ENCODE measurements around the gene CDKAL1.
"Not testable (repeated sequence)": the region's sequence is repeated elsewhere in the genome, so short reads cannot be mapped to it uniquely, and the experiment has no call there.

CDKAL1 gene

GRCh38 chr6:21026576-21027273 is 492.5 kb downstream of the CDKAL1 start:
- DNase-seq (ENCODE audit: low read depth) = peak; percentile 86

GRCh38 chr6:21027507-21027906 is 493.2 kb downstream of the CDKAL1 start:
- DNase-seq (ENCODE audit: low read depth) = no peak

DNA sequence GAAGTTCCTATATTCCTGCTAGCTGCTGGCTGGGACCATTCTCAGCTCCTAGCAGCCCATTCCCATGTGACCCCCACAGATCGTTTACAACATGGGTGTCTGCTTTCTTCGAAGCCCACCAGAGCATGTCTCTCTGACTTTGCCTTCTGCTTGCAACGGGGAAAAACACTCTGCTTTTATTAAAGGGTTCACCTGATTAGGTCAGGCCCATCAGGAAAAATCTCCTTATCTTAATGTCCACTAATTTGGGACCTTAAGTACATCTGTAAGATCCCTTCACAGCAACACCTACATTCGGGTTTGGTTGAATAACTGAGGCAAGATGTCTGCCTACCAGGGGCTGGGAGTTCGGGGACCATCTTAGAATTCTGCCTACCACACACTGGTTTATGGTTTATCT is 496.9 kb downstream of the CDKAL1 start:
- no peak for DNase-seq (ENCODE audit: low read depth)

DNA sequence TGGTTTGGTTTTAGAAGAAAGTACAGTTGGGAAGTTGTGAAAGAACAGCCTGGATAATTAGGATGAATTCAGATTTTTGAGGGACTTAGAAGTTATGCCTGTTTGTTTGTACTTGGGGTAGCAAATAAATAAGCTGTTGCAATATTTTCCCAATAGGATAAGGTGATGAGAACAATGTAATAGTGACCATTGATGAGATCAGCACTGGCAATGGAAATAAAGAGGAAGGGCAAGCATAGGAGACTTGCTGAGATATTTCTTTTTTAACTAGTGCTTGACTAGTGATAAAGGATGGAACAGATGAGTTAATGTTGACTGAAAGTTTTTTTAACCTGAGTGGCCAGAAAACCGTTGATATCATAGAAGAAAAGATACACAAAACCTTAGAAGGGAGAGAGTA is 498.8 kb downstream of the CDKAL1 start:
- no peak for DNase-seq (ENCODE audit: low read depth)

GRCh38 chr6:21033575-21034026 is 499.3 kb downstream of the CDKAL1 start:
- peak; percentile 84 for DNase-seq (ENCODE audit: low read depth)

DNA sequence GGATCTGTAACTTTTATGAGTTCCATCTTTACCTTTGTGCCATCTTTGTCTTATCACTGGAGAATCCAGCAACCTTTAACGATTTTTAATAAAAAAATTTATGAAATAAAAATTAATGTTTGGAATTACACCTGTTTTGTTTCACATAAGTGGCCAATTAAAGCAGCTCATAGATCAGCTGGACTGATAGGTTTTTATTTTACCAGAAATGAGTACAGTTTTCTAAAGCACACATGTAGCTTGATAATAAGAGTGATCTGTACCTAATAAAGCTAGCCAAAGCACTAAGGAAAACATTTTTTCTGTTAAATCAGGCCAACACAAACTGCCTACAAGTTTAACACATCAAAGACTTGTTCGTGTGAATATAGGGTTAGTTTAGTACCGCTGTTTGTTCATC is 500.1 kb downstream of the CDKAL1 start:
- no peak for DNase-seq (ENCODE audit: low read depth)

- no peak for DNase-seq (ENCODE audit: low read depth)
Observed at GRCh38 chr6:21037453-21037852, 503.2 kb downstream of the CDKAL1 start.

DNA sequence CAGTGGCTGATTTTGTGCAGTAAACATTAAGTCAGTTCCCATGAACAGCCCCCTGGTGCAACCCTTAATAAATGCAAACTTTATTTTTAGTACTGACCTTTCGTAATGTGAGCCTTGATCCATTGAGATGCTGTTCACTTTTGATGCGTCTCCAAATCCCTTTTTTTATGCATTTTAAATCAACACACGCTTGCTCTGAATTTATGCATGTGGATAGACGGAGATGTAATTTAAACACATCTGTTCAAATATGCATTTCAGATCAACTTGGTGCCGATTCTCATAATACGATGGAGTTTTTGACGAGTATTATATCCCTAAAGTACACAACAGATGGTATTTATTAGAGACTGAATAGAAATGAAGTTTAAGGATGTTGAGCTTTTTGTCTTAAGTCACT is 505.7 kb downstream of the CDKAL1 start:
- DNase-seq (ENCODE audit: low read depth) = no peak

DNA sequence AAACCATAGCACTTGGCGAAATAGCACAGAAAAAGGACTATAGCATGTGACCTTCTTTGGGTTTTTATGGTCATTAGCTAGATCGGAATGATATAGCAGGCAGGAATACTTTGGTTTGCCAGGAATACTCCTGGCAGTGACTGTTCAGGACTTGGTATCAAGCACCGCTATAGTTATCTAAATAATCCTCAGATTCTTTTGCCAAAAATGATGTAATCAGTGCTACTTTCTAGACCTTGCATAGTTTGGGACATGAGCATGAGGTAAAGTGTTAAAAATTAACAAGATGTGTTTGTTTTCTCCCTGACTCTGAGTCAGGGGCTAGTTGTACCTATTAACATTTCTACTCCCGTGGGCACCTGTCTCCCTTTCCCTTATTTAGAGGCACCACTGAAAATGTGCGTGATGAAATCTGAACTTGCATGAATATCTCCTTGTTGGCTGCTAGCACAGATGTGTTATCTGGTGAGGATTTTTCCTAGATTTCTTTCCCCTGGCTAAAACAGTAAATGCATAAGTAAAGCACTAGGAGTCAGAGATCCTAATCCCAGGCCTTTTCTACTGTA is 511.0 kb downstream of the CDKAL1 start:
- DNase-seq (ENCODE audit: low read depth) = no peak

DNA sequence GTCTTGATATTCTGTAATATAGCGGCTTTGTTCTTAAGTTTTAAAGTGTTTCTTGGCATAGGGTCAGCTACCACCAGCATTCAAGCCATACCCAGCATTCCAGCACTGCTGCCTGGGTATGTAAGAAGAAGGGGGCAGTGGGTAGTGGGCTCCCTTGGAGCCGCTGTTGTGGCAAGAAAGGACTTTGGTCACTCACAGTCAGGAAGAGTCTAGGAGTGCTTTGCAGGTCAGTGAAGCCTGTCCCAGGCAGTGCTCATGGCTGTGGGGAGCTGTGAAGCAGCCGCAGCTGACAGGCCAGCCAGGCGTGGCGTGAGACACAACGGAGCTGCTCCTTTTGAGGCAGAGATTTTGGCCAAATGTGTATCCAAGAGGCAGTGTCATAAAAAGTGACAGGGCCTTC is 512.0 kb downstream of the CDKAL1 start:
- no peak for DNase-seq (ENCODE audit: low read depth)

GRCh38 chr6:21048047-21048446 is 513.8 kb downstream of the CDKAL1 start:
- DNase-seq (ENCODE audit: low read depth) = no peak

GRCh38 chr6:21049148-21049547 is 514.9 kb downstream of the CDKAL1 start:
- DNase-seq (ENCODE audit: low read depth) = no peak

DNA sequence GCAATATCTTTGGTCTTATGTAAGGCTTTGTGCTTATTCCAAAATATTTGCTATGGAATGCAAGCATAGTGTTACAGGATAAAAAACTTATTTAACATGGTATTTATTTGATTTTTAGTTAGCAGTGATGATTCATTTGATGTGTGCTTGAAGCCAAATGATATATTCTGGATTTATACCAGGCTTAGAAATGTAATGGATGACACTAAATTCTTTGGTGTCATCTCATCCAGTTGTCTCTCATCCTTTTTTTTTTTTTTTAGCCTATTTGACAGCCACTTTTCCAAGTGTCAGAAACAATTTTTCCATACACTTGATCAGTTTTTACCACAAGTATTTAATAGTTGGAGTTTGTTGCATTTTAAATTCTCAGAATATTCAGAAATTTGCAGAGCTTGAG is 515.3 kb downstream of the CDKAL1 start:
- peak; percentile 69 for DNase-seq (ENCODE audit: low read depth)

- no peak for DNase-seq (ENCODE audit: low read depth)
Observed at GRCh38 chr6:21050935-21051334, 516.7 kb downstream of the CDKAL1 start.

GRCh38 chr6:21051777-21052176 is 517.5 kb downstream of the CDKAL1 start:
- no peak for DNase-seq (ENCODE audit: low read depth)

DNA sequence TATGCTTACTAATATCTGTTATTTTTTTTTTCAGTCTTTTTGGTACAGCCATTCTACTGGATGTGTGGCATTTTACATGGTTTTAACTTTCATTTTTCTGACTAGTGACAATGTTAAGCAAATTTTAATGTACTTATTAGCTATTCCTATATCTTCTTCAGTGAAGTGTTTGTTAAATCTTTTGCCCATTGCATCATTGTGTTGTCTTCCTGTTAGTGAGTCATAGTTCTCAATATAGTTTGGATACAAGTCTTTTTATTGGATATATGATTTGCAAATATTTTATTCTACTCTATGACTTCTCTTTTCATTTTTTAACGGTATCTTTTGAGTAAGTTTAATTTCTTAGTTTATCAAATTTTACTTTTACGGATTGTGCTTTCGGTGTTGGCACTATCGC is 519.4 kb downstream of the CDKAL1 start:
- peak; percentile 58 for DNase-seq (ENCODE audit: low read depth)

DNA sequence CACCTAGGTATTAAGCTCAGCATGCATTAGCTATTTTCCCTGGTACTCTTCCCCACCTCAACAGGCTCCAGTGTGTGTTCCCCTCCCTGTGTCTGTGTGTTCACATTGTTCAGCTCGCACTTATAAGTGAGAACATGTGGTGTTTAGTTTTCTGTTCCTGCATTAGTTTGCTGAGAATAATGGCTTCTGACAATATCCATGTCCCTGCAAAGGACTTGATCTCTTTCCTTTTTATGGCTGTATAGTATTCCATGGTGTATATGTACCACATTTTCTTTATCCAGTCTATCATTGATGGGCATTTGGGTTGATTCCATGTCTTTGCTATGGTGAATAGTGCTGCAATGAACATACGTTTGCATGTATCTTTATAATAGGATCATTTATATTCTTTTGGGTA is 521.2 kb downstream of the CDKAL1 start:
- not testable (repeated sequence) for DNase-seq (ENCODE audit: low read depth)

DNA sequence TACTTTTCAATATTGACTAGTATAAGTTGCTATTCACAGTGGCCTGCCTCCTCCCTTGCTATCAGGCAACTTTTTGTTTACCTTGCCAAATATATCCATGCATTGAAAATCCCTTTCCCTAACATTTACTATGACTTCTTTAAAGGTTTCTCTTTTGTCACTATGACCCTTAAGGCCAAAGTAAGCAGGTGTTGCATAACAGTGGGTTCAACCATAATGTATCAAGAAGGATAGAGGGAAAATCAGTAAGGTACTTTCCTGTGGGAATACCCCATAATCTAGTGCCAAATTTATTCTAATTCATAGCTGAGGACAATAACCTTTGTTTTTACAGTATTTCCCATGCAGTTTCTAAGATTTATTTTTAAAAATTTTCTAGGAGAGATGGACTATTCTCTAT is 527.6 kb downstream of the CDKAL1 start:
- no peak for DNase-seq (ENCODE audit: low read depth)

GRCh38 chr6:21064756-21065340 is 530.6 kb downstream of the CDKAL1 start:
- DNase-seq (ENCODE audit: low read depth) = peak; percentile 18

DNA sequence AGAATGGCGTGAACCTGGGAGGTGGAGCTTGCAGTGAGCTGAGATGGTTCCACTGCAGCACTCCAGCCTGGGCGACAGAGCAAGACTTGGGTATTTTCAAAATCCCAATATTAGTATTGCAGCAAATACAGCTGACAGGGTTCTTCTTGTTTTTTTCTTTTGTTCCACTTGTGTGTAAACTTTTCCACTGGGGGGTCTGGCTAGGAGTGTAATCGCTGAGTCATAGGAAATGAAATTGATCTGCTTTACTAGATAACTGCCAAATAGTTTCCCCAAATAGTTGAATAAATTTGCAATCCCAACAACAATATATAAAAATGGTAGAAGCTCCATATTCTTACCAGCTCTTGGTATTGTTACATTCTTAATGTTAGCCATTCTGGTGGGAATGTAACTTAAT is 533.3 kb downstream of the CDKAL1 start:
- DNase-seq (ENCODE audit: low read depth) = peak; percentile 56

GRCh38 chr6:21070620-21071019 is 536.4 kb downstream of the CDKAL1 start:
- DNase-seq (ENCODE audit: low read depth) = no peak

GRCh38 chr6:21071780-21072468 is 537.7 kb downstream of the CDKAL1 start:
- no peak for DNase-seq (ENCODE audit: low read depth)

GRCh38 chr6:21073318-21073839 is 539.1 kb downstream of the CDKAL1 start:
- DNase-seq (ENCODE audit: low read depth) = no peak
